Uterus (tissue), 4 donors: Measurements from ENCODE around the gene RUNX1. TPM values are rescaled to one million over a fixed set of nuclear protein-coding genes. Genes with fewer than 3 reads are reported as not detected.

ENCODE experiments used
- DNase-seq, 2 donors: peaks; one replicate each; pipeline ENCODE4 v3.0.0-alpha.2; 2019 to 2020
- H3K27ac ChIP-seq, 2 donors: fragments of 200-600 bp; sonication (generic); 1 replicate in 1 of 2; 2 replicates in 1 of 2; pipeline ENCODE4 v1.5.1; 2016 to 2018
- H3K27me3 ChIP-seq, 2 donors: fragments of 200-600 bp; sonication (generic); one replicate each; pipeline ENCODE4 v1.5.1; 2018 to 2019; ENCODE audit warnings: control low read depth in 1 of 2
- H3K36me3 ChIP-seq, 2 donors: fragments of 200-600 bp; sonication (generic); one replicate each; pipeline ENCODE4 v1.5.1; 2019; ENCODE audit warnings: control low read depth in 1 of 2
- H3K4me1 ChIP-seq, 2 donors: fragments of 200-600 bp; sonication (generic); one replicate each; pipeline ENCODE4 v1.5.1; 2018 to 2019; ENCODE audit warnings: control low read depth in 1 of 2
- H3K4me3 ChIP-seq, 2 donors: fragments of 200-600 bp; sonication (generic); 1 replicate in 1 of 2; 2 replicates in 1 of 2; pipeline ENCODE4 v1.5.1; 2018 to 2019; ENCODE audit warnings: mild to moderate bottlenecking in 1 of 2
- H3K9me3 ChIP-seq, 2 donors: fragments of 200-600 bp; sonication (generic); one replicate each; pipeline ENCODE4 v1.5.1; 2019; ENCODE audit warnings: control low read depth in 1 of 2
- CTCF ChIP-seq, 4 experiments: fragments of 200-600 bp in 2 of 4; fragments of 450-650 bp in 2 of 4; sonication (generic) in 2 of 4; IDR thresholded peaks; one replicate each; pipeline ENCODE4 v1.5.1; 2016 to 2019; ENCODE audit warnings: antibody characterized with exemption in 4 of 4, mild to moderate bottlenecking in 2 of 4, moderate library complexity in 1 of 4
- POLR2A ChIP-seq, 2 donors: fragments of 450-650 bp; IDR thresholded peaks; one replicate each; pipeline ENCODE4 v1.6.1; 2016; ENCODE audit warnings: antibody characterized with exemption in 2 of 2, mild to moderate bottlenecking in 1 of 2, moderate library complexity in 1 of 2
- intact Hi-C: fragments of 100-400 bp; cut with DNase I; formaldehyde crosslinking; loops from one replicate; pipeline ENCODE4 v1.15.1; 2023; ENCODE audit warnings: low total_unique reads
- total RNA-seq, 4 donors: library from RNA; depleted of rRNA in 3 of 4; stranded (reverse); fragments of >200 nt in 3 of 4; gene quantifications; one replicate each; pipeline versions ENCODE4 v1.1.0 to v1.2.4, GENCODE V29; 2014 to 2023
- donor health status: DM: yes; HTN: yes; CAD: no.

Gene RUNX1
- total RNA-seq, 4 donors from 2014 or later, result under 0.01 to 13.2 (median 8.7) TPM

GRCh38 chr21:34794686-34795085 lies 254.4 kb downstream of the RUNX1 start:
- H3K27ac ChIP-seq, result peak overlapping the region in 1 of 2 donors; percentile 3
- H3K4me1 ChIP-seq, result peaks cover 0 to 4% of the 10 kb centered on the region in 2 donors
- H3K36me3 ChIP-seq, result no peaks in the 10 kb centered on the region
- no peak for TF ChIP-seq POLR2A (IDR thresholded peaks at IDR 0.05)
- TF ChIP-seq CTCF (IDR thresholded peaks at IDR 0.05), result no peak
- DNase-seq, result no peak
- no peak overlapping the region for H3K4me3 ChIP-seq
- H3K9me3 ChIP-seq, result no peaks in the 10 kb centered on the region
- intact Hi-C loops, result no loop called here
- no peaks in the 10 kb centered on the region for H3K27me3 ChIP-seq

- no peak overlapping the region for H3K27ac ChIP-seq
- no peak for TF ChIP-seq POLR2A (IDR thresholded peaks at IDR 0.05)
- no peak for TF ChIP-seq CTCF (IDR thresholded peaks at IDR 0.05)
- no peak for DNase-seq
- H3K4me1 ChIP-seq, result peaks cover 0 to 4% of the 10 kb centered on the region in 2 donors
- H3K9me3 ChIP-seq, result no peaks in the 10 kb centered on the region
- H3K36me3 ChIP-seq, result no peaks in the 10 kb centered on the region
- no peak overlapping the region for H3K4me3 ChIP-seq
- intact Hi-C loops, result no loop called here
- H3K27me3 ChIP-seq, result peaks cover 0 to under 1% of the 10 kb centered on the region in 2 donors
Observed at GRCh38 chr21:34793471-34793870, 255.6 kb downstream of the RUNX1 start.

- no peak for TF ChIP-seq POLR2A (IDR thresholded peaks at IDR 0.05)
- no peak for TF ChIP-seq CTCF (IDR thresholded peaks at IDR 0.05)
- Histone ChIP-seq H3K27me3 (peaks cover 0 to 7% of the 10 kb centered on the region in 2 donors), H3K27ac (no peak overlapping the region), H3K9me3 (no peaks in the 10 kb centered on the region), H3K36me3 (no peaks in the 10 kb centered on the region), H3K4me3 (no peak overlapping the region), H3K4me1 (peaks cover 0 to 4% of the 10 kb centered on the region in 2 donors)
- intact Hi-C loops, result no loop called here
- DNase-seq, result no peak
Observed at GRCh38 chr21:34792504-34793089, 256.5 kb downstream of the RUNX1 start.

GRCh38 chr21:34791776-34792503 lies 257.2 kb downstream of the RUNX1 start:
- no peaks in the 10 kb centered on the region for H3K9me3 ChIP-seq
- H3K36me3 ChIP-seq, result no peaks in the 10 kb centered on the region
- TF ChIP-seq CTCF (IDR thresholded peaks at IDR 0.05), result no peak
- no peak for TF ChIP-seq POLR2A (IDR thresholded peaks at IDR 0.05)
- no peak for DNase-seq
- H3K4me3 ChIP-seq, result no peak overlapping the region
- H3K27ac ChIP-seq, result no peak overlapping the region
- peaks cover 0 to 4% of the 10 kb centered on the region in 2 donors for H3K4me1 ChIP-seq
- H3K27me3 ChIP-seq, result peaks cover 0 to 7% of the 10 kb centered on the region in 2 donors
- intact Hi-C loops, result no loop called here

GRCh38 chr21:34790834-34791233 lies 258.3 kb downstream of the RUNX1 start:
- Histone ChIP-seq H3K27me3 (peaks cover 0 to 7% of the 10 kb centered on the region in 2 donors), H3K27ac (no peak overlapping the region), H3K4me3 (no peak overlapping the region), H3K9me3 (no peaks in the 10 kb centered on the region), H3K4me1 (peaks cover 0 to 4% of the 10 kb centered on the region in 2 donors), H3K36me3 (no peaks in the 10 kb centered on the region)
- intact Hi-C loops, result no loop called here
- no peak for TF ChIP-seq CTCF (IDR thresholded peaks at IDR 0.05)
- no peak for TF ChIP-seq POLR2A (IDR thresholded peaks at IDR 0.05)
- no peak for DNase-seq
